Lower leg skin (tissue), 3 donors: Measurements from ENCODE around the gene SMIM36.

ENCODE experiments used
- CTCF ChIP-seq, 3 donors: fragments of 450-650 bp; IDR thresholded peaks; one replicate each; pipeline ENCODE4 v1.5.1; 2016; ENCODE audit warnings: antibody characterized with exemption in 3 of 3, mild to moderate bottlenecking in 3 of 3, moderate library complexity in 2 of 3
- POLR2A ChIP-seq, 2 donors: fragments of 450-650 bp; IDR thresholded peaks; one replicate each; pipeline ENCODE4 v1.6.1; 2016 to 2017; ENCODE audit warnings: antibody characterized with exemption in 2 of 2, mild to moderate bottlenecking in 1 of 2, moderate library complexity in 1 of 2

GRCh38 chr17:55478971-55479370 lies 32.3 kb downstream of the SMIM36 start:
- no peak for TF ChIP-seq CTCF (IDR thresholded peaks at IDR 0.05)
- TF ChIP-seq POLR2A (IDR thresholded peaks at IDR 0.05), result no peak
